ENCODE measurements around the gene GRAMD2A.

GRAMD2A gene

DNA sequence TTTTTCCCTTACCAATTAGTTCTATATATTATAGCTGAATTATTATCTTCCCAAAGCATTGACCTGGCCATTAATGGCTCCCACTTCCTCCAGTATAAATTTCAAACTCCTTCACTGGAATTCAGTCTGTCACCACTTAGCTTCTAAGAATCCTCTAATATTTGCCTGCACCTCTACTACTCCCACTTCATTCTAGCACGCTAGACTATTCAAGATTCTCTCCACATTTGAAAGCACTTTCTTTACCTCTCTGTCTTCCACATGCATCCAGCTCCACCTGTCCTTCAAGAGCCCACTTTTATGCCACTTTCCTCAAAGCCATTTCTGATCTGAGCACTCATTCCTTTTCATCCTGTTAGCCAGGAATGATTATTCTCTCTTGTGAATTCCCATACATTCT is 64.4 kb downstream of the GRAMD2A start:
- no peak for DNase-seq (ENCODE audit: low read depth)
- in situ Hi-C loops (cut with HindIII; ENCODE audit: low sequenced_read_pairs) = no loop called here
- TF ChIP-seq, protein P1, sequence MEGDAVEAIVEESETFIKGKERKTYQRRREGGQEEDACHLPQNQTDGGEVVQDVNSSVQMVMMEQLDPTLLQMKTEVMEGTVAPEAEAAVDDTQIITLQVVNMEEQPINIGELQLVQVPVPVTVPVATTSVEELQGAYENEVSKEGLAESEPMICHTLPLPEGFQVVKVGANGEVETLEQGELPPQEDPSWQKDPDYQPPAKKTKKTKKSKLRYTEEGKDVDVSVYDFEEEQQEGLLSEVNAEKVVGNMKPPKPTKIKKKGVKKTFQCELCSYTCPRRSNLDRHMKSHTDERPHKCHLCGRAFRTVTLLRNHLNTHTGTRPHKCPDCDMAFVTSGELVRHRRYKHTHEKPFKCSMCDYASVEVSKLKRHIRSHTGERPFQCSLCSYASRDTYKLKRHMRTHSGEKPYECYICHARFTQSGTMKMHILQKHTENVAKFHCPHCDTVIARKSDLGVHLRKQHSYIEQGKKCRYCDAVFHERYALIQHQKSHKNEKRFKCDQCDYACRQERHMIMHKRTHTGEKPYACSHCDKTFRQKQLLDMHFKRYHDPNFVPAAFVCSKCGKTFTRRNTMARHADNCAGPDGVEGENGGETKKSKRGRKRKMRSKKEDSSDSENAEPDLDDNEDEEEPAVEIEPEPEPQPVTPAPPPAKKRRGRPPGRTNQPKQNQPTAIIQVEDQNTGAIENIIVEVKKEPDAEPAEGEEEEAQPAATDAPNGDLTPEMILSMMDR (IDR thresholded peaks at IDR 0.05; ENCODE audit: low read depth, low read length, missing control alignments) = no peak
- no peak overlapping the region for H3K4me3 ChIP-seq (ENCODE audit: low read depth, low read length)

DNA sequence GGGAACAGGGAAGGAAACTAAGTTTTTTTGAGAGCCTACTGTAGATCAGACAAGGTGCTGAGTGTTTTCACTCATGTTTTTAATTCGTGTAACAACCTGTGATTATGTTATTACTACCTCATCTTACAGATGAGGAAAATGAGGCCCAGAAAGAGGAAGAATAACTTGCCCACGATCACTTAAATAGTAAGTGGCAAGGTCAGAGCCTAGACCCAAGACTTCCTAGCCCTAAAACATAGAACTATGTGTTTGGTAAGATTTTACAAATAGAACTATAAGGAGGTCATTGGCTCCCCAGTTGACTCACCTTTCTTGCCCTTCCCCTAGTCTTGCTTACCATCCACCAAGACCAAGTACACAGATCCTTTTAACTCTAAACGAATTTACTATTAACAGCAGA is 65.7 kb downstream of the GRAMD2A start:
- no peak for DNase-seq (ENCODE audit: low read depth)
- in situ Hi-C loops (cut with HindIII; ENCODE audit: low sequenced_read_pairs) = no loop called here
- H3K4me3 ChIP-seq (ENCODE audit: low read depth, low read length) = no peak overlapping the region
- TF ChIP-seq, protein P1 (IDR thresholded peaks at IDR 0.05; ENCODE audit: low read depth, low read length, missing control alignments) = no peak

DNA sequence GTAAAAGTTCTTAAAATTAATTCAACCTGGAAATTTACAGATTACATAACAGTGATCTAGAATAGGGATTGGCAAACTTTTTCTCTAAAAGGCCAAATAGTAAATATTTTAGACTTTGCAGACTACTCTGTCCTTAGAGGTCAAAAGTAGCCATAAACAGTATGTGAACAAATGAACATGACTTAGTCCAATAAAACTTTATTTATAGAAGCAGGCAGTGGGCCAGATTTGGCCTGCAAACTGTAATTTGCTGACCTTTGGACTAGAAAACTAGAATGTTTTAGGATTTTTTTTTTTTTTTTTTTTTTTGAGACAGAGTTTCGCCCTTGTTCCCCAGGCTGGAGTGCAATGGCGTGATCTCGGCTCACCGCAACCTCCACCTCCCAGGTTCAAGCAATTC is 67.3 kb downstream of the GRAMD2A start:
- in situ Hi-C loops (cut with HindIII; ENCODE audit: low sequenced_read_pairs) = no loop called here
- no peak for DNase-seq (ENCODE audit: low read depth)
- H3K4me3 ChIP-seq (ENCODE audit: low read depth, low read length) = no peak overlapping the region
- TF ChIP-seq, protein P1 (IDR thresholded peaks at IDR 0.05; ENCODE audit: low read depth, low read length, missing control alignments) = no peak

DNA sequence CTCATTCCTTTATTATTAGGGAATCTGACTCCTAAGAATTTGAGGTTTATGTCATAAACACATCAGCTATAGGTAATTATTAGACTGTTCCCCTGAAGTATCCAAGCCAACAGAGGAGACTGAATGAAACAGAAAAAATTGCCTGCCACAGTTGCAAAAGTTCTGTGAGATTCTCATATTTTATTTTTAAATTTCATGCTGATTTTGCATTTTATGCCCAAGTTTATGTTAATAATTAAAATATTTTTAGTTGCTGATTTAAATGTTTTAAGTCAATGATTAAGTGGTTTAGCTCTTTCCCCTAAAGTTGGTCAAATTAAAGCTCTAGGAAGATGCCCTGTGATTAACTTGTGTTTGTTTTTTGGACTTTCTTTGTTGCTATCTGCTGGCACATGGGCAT is 69.2 kb downstream of the GRAMD2A start:
- no peak for DNase-seq (ENCODE audit: low read depth)
- in situ Hi-C loops (cut with HindIII; ENCODE audit: low sequenced_read_pairs) = no loop called here
- TF ChIP-seq, protein P1 (IDR thresholded peaks at IDR 0.05; ENCODE audit: low read depth, low read length, missing control alignments) = no peak
- no peak overlapping the region for H3K4me3 ChIP-seq (ENCODE audit: low read depth, low read length)

DNA sequence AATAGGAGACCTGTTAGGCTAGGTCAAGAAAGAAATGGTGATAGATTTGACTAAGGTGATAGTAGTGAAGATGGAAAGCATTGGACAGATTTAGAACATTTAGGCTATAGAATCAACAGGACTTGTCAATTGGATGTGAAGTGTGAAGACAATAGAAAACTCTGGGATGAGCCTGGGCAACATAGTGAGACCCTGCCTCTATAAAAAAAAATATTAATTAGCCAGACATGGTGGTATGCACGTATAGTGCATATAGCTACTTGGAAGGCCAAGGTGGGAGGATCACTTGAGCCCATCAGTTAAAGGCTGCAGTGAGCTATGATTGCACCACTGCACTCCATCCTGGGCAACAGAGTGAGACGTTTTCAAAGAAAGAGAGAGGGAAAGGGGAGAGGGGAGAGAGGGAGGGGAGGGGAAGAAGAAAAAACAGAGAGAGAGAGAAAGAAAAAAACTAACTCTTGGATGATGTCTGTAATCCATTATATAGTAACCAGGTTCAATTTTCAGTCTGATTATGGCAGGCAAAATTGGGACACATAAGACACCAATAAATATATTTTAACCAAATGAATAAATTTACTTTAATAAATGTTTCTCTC is 69.8 kb downstream of the GRAMD2A start:
- TF ChIP-seq, protein P1 (IDR thresholded peaks at IDR 0.05; ENCODE audit: low read depth, low read length, missing control alignments) = no peak
- in situ Hi-C loops (cut with HindIII; ENCODE audit: low sequenced_read_pairs) = no loop called here
- H3K4me3 ChIP-seq (ENCODE audit: low read depth, low read length) = no peak overlapping the region
- no peak for DNase-seq (ENCODE audit: low read depth)

DNA sequence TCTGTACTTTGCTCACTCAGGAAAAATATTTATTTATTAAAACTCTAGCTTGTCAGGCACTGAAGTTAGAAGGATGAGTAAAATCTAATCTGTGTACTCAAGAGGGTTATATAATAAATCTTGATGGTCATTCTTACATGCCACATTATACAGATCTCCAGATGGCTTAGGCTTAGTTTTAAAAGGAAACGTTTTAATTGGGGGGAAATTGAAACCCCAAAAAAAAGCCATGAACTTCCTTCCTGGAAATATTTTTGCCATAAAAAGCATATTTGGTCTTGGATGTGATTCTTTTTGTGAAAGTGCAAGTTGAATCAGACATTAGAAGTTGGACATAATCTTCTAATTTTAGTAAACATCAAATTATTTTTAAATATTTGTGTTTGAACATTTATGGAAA is 73.4 kb downstream of the GRAMD2A start:
- TF ChIP-seq, protein P1 (IDR thresholded peaks at IDR 0.05; ENCODE audit: low read depth, low read length, missing control alignments) = no peak
- H3K4me3 ChIP-seq (ENCODE audit: low read depth, low read length) = no peak overlapping the region
- DNase-seq (ENCODE audit: low read depth) = no peak
- in situ Hi-C loops (cut with HindIII; ENCODE audit: low sequenced_read_pairs) = no loop called here
